Nephron progenitor cell (in vitro differentiated cells): ENCODE results near the gene UFSP2.

Experiments used
- DNase-seq: peaks from one replicate; pipeline ENCODE4 v3.0.0; 2021
- H3K27ac Mint-ChIP-seq: 2 replicates; pipeline ENCODE4 v1.8.0; 2021; ENCODE audit warnings: mild to moderate bottlenecking, moderate library complexity, mixed read lengths
- H3K27me3 Mint-ChIP-seq: 2 replicates; pipeline ENCODE4 v1.8.0; 2021; ENCODE audit warnings: mild to moderate bottlenecking, low read depth, mixed read lengths; ENCODE audit not compliant: poor library complexity
- H3K36me3 Mint-ChIP-seq: 2 replicates; pipeline ENCODE4 v1.8.0; 2021; ENCODE audit warnings: low read depth, mixed read lengths
- H3K4me1 Mint-ChIP-seq: 2 replicates; pipeline ENCODE4 v1.8.0; 2021; ENCODE audit warnings: mixed read lengths
- H3K4me3 Mint-ChIP-seq: 2 replicates; pipeline ENCODE4 v1.8.0; 2021; ENCODE audit warnings: mild to moderate bottlenecking, moderate library complexity, mixed read lengths
- H3K9me3 Mint-ChIP-seq: 2 replicates; pipeline ENCODE4 v1.8.0; 2021; ENCODE audit warnings: mild to moderate bottlenecking, moderate library complexity, mixed read lengths
- CTCF ChIP-seq: fragments of 200-600 bp; sonication (generic); IDR thresholded peaks from 2 replicates; pipeline ENCODE4 v1.5.0; 2021; ENCODE audit warnings: antibody characterized with exemption

Gene UFSP2

GRCh38 chr4:185379326-185380295 is 46.2 kb downstream of the UFSP2 start:
- no peaks in the 10 kb centered on the region for H3K27me3 Mint-ChIP-seq
- DNase-seq = no peak
- no peak overlapping the region for H3K27ac Mint-ChIP-seq
- H3K4me1 Mint-ChIP-seq = peaks cover 5% of the 10 kb centered on the region
- H3K9me3 Mint-ChIP-seq = peaks cover 43% of the 10 kb centered on the region
- H3K36me3 Mint-ChIP-seq = peaks cover 35% of the 10 kb centered on the region
- H3K4me3 Mint-ChIP-seq = no peak overlapping the region
- no peak for TF ChIP-seq CTCF

GRCh38 chr4:185378264-185378663 is 47.5 kb downstream of the UFSP2 start:
- no peak for TF ChIP-seq CTCF
- no peaks in the 10 kb centered on the region for H3K27me3 Mint-ChIP-seq
- H3K27ac Mint-ChIP-seq = no peak overlapping the region
- H3K4me1 Mint-ChIP-seq = no peaks in the 10 kb centered on the region
- no peak overlapping the region for H3K4me3 Mint-ChIP-seq
- H3K9me3 Mint-ChIP-seq = peaks cover 33% of the 10 kb centered on the region
- no peak for DNase-seq
- peaks cover 35% of the 10 kb centered on the region for H3K36me3 Mint-ChIP-seq

DNA sequence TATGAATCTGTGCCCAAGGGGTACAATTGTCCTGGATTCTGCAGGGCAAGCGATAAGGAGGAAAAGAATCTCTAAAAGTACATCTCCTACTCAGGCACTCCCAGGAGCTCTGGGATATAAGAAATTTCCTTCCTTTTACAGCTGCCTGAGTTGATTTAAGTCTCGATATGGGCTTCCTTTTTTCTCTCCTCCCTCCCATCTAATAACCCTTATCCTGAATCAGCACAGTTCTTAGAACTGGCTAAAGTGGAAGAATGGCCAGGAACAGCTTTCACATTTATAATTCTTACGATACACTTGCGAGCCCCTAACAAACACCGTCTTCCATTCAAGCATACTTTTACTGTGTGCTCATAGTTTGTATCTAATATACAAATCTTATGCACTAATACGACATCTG is 51.2 kb downstream of the UFSP2 start:
- Mint-ChIP-seq H3K4me3 (no peak overlapping the region), H3K4me1 (no peaks in the 10 kb centered on the region), H3K36me3 (peaks cover 20% of the 10 kb centered on the region), H3K27ac (no peak overlapping the region), H3K9me3 (peaks cover 1% of the 10 kb centered on the region), H3K27me3 (no peaks in the 10 kb centered on the region)
- no peak for TF ChIP-seq CTCF
- DNase-seq = no peak

DNA sequence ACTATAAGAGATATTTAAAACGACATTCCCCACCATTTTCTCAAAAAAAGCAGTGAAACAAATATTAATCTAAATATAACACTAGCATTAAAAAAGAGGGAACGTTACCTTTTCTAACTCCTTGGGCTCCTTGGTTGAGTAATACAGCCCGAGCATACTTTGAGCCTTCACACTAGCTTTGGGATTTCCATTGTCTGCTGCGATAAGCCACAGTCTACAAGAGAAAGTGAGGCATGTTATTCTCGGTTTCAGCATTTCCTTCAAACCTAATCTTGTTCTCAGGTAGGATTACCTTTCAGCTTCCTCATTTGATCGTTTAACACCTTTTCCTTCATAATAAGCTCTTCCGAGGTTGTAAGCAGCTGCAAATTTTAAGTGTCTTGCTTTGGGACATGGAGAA is 51.7 kb downstream of the UFSP2 start:
- DNase-seq = no peak
- H3K4me3 Mint-ChIP-seq = no peak overlapping the region
- H3K27ac Mint-ChIP-seq = no peak overlapping the region
- peaks cover 20% of the 10 kb centered on the region for H3K36me3 Mint-ChIP-seq
- H3K27me3 Mint-ChIP-seq = no peaks in the 10 kb centered on the region
- no peaks in the 10 kb centered on the region for H3K9me3 Mint-ChIP-seq
- TF ChIP-seq CTCF = no peak
- no peaks in the 10 kb centered on the region for H3K4me1 Mint-ChIP-seq

DNA sequence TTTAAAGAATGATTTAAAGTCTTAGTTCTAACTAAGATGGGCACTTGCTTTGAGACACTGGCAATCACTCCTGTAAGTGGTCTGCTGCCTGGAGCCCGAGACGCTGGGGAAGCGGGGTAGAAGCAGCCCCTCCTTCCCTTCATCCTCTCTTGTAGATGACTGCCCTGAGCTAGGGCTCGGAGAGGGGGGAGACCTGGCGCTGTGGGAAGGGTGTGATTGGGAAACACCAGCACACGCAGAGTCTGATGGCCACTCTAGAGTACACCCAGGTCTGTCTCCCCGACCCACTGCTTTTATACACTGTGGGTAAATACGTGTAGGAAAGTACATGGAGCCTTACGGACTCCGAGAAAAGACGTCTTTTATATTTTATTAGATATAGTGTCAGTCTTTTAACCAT is 54.1 kb downstream of the UFSP2 start:
- Mint-ChIP-seq H3K4me1 (peaks cover 4% of the 10 kb centered on the region), H3K36me3 (peaks cover 19% of the 10 kb centered on the region), H3K4me3 (no peak overlapping the region), H3K27ac (no peak overlapping the region), H3K9me3 (no peaks in the 10 kb centered on the region), H3K27me3 (no peaks in the 10 kb centered on the region)
- TF ChIP-seq CTCF = no peak
- DNase-seq = no peak
